ENCODE results near the gene TMEM176A.

Gene TMEM176A

GRCh38 chr7:150801242-150801945 is 825 bp downstream of the TMEM176A start:
- Histone ChIP-seq H4K8ac (ENCODE audit: low read depth, low read length) (no peak overlapping the region), H2BK15ac (ENCODE audit: low read length) (peak overlapping the region; percentile 55), H2AK5ac (ENCODE audit: low read depth, low read length) (peak overlapping the region; percentile 52), H3K4ac (ENCODE audit: low read length) (no peak overlapping the region), H3K18ac (ENCODE audit: low read length) (peak overlapping the region; percentile 33), H2BK5ac (ENCODE audit: low read length) (no peak overlapping the region), H2BK120ac (ENCODE audit: low read depth, low read length) (no peak overlapping the region), H2AFZ (ENCODE audit: low read length) (no peak overlapping the region), H3K23ac (ENCODE audit: low read depth, low read length, poor library complexity) (no peak overlapping the region), H3K9me3 (replicated peaks in 1 of 2; ENCODE audit: control insufficient read depth in 2 of 2, insufficient read depth in 1 of 2, low read depth in 1 of 2, low read length in 2 of 2) (no peaks in the 10 kb centered on the region), H3K27me3 (ENCODE audit: control insufficient read depth in 3 of 3, insufficient read depth in 3 of 3, low read depth in 1 of 3, low read length in 3 of 3) (peaks cover 13 to 65% (median 35%) of the 10 kb centered on the region in 3 experiments), H3K4me1 (ENCODE audit: control insufficient read depth in 2 of 2, insufficient read depth in 1 of 2, low read depth in 1 of 2, low read length in 2 of 2) (peaks cover 0 to 2% of the 10 kb centered on the region in 2 donors), H3K27ac (replicated peaks; ENCODE audit: low read length) (no peak overlapping the region), H3K4me3 (ENCODE audit: low read length in 2 of 2) (no peak overlapping the region), H3K4me2 (ENCODE audit: insufficient read depth, low read length, poor library complexity, severe bottlenecking) (peak overlapping the region; percentile 79), H2BK12ac (ENCODE audit: low read length) (no peak overlapping the region), H3K36me3 (replicated peaks in 1 of 2; ENCODE audit: control insufficient read depth in 2 of 2, insufficient read depth in 2 of 2, low read length in 2 of 2) (no peaks in the 10 kb centered on the region), H3K79me1 (ENCODE audit: low read depth, low read length) (no peaks in the 10 kb centered on the region), H3K9ac (ENCODE audit: low read depth, low read length, poor library complexity) (no peak overlapping the region), H3K14ac (ENCODE audit: low read length) (peak overlapping the region; percentile 73), H4K91ac (ENCODE audit: low read depth, low read length, poor library complexity) (no peak overlapping the region)
- no peak for DNase-seq (ENCODE audit: low spot score)
- no CpG with 5 or more reads among the region's 26 CpGs for WGBS, 2 donors (ENCODE audit: extremely low coverage in 2 of 2, insufficient read length in 2 of 2, insufficient replicate concordance in 1 of 2)

GRCh38 chr7:150801946-150802771 is 1.6 kb downstream of the TMEM176A start:
- Histone ChIP-seq H3K27me3 (ENCODE audit: control insufficient read depth in 3 of 3, insufficient read depth in 3 of 3, low read depth in 1 of 3, low read length in 3 of 3) (peaks cover 13 to 63% (median 35%) of the 10 kb centered on the region in 3 experiments), H3K4me3 (ENCODE audit: low read length in 2 of 2) (no peak overlapping the region), H2AFZ (ENCODE audit: low read length) (no peak overlapping the region), H3K9ac (ENCODE audit: low read depth, low read length, poor library complexity) (no peak overlapping the region), H2BK120ac (ENCODE audit: low read depth, low read length) (no peak overlapping the region), H3K4me1 (ENCODE audit: control insufficient read depth in 2 of 2, insufficient read depth in 1 of 2, low read depth in 1 of 2, low read length in 2 of 2) (peaks cover 0 to 2% of the 10 kb centered on the region in 2 donors), H2AK5ac (ENCODE audit: low read depth, low read length) (no peak overlapping the region), H3K36me3 (replicated peaks in 1 of 2; ENCODE audit: control insufficient read depth in 2 of 2, insufficient read depth in 2 of 2, low read length in 2 of 2) (no peaks in the 10 kb centered on the region), H3K27ac (replicated peaks; ENCODE audit: low read length) (no peak overlapping the region), H3K23ac (ENCODE audit: low read depth, low read length, poor library complexity) (no peak overlapping the region), H3K18ac (ENCODE audit: low read length) (no peak overlapping the region), H3K4me2 (ENCODE audit: insufficient read depth, low read length, poor library complexity, severe bottlenecking) (no peak overlapping the region), H2BK15ac (ENCODE audit: low read length) (no peak overlapping the region), H3K14ac (ENCODE audit: low read length) (no peak overlapping the region), H2BK5ac (ENCODE audit: low read length) (no peak overlapping the region), H3K79me1 (ENCODE audit: low read depth, low read length) (no peaks in the 10 kb centered on the region), H3K9me3 (replicated peaks in 1 of 2; ENCODE audit: control insufficient read depth in 2 of 2, insufficient read depth in 1 of 2, low read depth in 1 of 2, low read length in 2 of 2) (no peaks in the 10 kb centered on the region), H4K91ac (ENCODE audit: low read depth, low read length, poor library complexity) (no peak overlapping the region), H2BK12ac (ENCODE audit: low read length) (no peak overlapping the region), H3K4ac (ENCODE audit: low read length) (no peak overlapping the region), H4K8ac (ENCODE audit: low read depth, low read length) (no peak overlapping the region)
- WGBS, 2 donors (ENCODE audit: extremely low coverage in 2 of 2, insufficient read length in 2 of 2, insufficient replicate concordance in 1 of 2), result no CpG with 5 or more reads among the region's 12 CpGs
- no peak for DNase-seq (ENCODE audit: low spot score)

GRCh38 chr7:150803161-150803860 is 2.7 kb downstream of the TMEM176A start:
- H4K8ac ChIP-seq (ENCODE audit: low read depth, low read length), result no peak overlapping the region
- H3K18ac ChIP-seq (ENCODE audit: low read length), result no peak overlapping the region
- no peaks in the 10 kb centered on the region for H3K79me1 ChIP-seq (ENCODE audit: low read depth, low read length)
- H3K4me3 ChIP-seq (ENCODE audit: low read length in 2 of 2), result no peak overlapping the region
- no peak overlapping the region for H3K4me2 ChIP-seq (ENCODE audit: insufficient read depth, low read length, poor library complexity, severe bottlenecking)
- H3K27ac ChIP-seq (replicated peaks; ENCODE audit: low read length), result no peak overlapping the region
- H2BK5ac ChIP-seq (ENCODE audit: low read length), result no peak overlapping the region
- no peak overlapping the region for H3K23ac ChIP-seq (ENCODE audit: low read depth, low read length, poor library complexity)
- no CpG with 5 or more reads among the region's 10 CpGs for WGBS, 2 donors (ENCODE audit: extremely low coverage in 2 of 2, insufficient read length in 2 of 2, insufficient replicate concordance in 1 of 2)
- H2AK5ac ChIP-seq (ENCODE audit: low read depth, low read length), result no peak overlapping the region
- H2BK15ac ChIP-seq (ENCODE audit: low read length), result no peak overlapping the region
- peaks cover 0 to 2% of the 10 kb centered on the region in 2 donors for H3K9me3 ChIP-seq (replicated peaks in 1 of 2; ENCODE audit: control insufficient read depth in 2 of 2, insufficient read depth in 1 of 2, low read depth in 1 of 2, low read length in 2 of 2)
- no peak overlapping the region for H2AFZ ChIP-seq (ENCODE audit: low read length)
- H2BK12ac ChIP-seq (ENCODE audit: low read length), result no peak overlapping the region
- no peak overlapping the region for H4K91ac ChIP-seq (ENCODE audit: low read depth, low read length, poor library complexity)
- peaks cover 0 to 2% of the 10 kb centered on the region in 2 donors for H3K4me1 ChIP-seq (ENCODE audit: control insufficient read depth in 2 of 2, insufficient read depth in 1 of 2, low read depth in 1 of 2, low read length in 2 of 2)
- H3K36me3 ChIP-seq (replicated peaks in 1 of 2; ENCODE audit: control insufficient read depth in 2 of 2, insufficient read depth in 2 of 2, low read length in 2 of 2), result no peaks in the 10 kb centered on the region
- no peak overlapping the region for H3K14ac ChIP-seq (ENCODE audit: low read length)
- no peak overlapping the region for H3K4ac ChIP-seq (ENCODE audit: low read length)
- no peak overlapping the region for H3K9ac ChIP-seq (ENCODE audit: low read depth, low read length, poor library complexity)
- no peak for DNase-seq (ENCODE audit: low spot score)
- peaks cover 13 to 55% (median 35%) of the 10 kb centered on the region in 3 experiments for H3K27me3 ChIP-seq (ENCODE audit: control insufficient read depth in 3 of 3, insufficient read depth in 3 of 3, low read depth in 1 of 3, low read length in 3 of 3)
- no peak overlapping the region for H2BK120ac ChIP-seq (ENCODE audit: low read depth, low read length)

Data from neuronal stem cell (in vitro differentiated cells).